Measurements from ENCODE around the gene PHACTR1. TPM values are rescaled to one million over a fixed set of nuclear protein-coding genes. Genes with fewer than 3 reads are reported as not detected.

Gene PHACTR1
- total RNA-seq, 2 experiments from 2014 or later: 1.3 to 2.3 TPM

DNA sequence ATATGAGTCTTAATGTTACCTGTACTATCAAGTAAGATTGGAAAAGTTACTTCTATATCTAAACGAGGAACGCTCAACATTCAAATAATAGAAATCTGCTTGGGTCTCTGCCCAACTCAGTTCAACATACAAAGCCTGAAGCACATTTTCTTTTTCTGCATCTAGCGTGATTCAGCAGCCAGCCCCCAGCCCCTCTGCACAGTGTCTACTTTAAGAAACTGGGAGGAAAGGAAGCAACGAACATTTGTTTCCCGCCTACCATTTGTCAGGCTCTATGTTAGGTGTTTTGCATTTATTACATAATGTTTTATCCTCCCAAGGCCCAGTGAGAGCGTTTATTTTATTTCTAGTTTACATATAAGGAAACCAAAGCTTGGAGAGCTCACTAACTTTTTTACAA is 17.3 kb downstream of the PHACTR1 start:
- Mint-ChIP-seq H3K27ac (no peak overlapping the region), H3K27me3 (peaks cover 3% of the 10 kb centered on the region), H3K9me3 (no peaks in the 10 kb centered on the region), H3K4me3 (no peak overlapping the region), H3K4me1 (ENCODE audit: low read depth) (no peaks in the 10 kb centered on the region), H3K36me3 (ENCODE audit: low read depth) (no peaks in the 10 kb centered on the region)
- Histone ChIP-seq H3K4me3 (ENCODE audit: low read length) (no peak overlapping the region), H3K9me3 (ENCODE audit: control insufficient read depth in 1 of 2, insufficient read depth in 1 of 2, low read length in 2 of 2) (no peaks in the 10 kb centered on the region), H3K4me1 (ENCODE audit: insufficient read depth, low read length) (no peaks in the 10 kb centered on the region), H3K27ac (ENCODE audit: low read depth in 1 of 2, low read length in 2 of 2) (no peak overlapping the region), H3K27me3 (ENCODE audit: control insufficient read depth in 1 of 2, insufficient read depth in 2 of 2, low read length in 2 of 2) (no peaks in the 10 kb centered on the region), H3K36me3 (ENCODE audit: insufficient read depth, low read length) (no peaks in the 10 kb centered on the region)
- DNase-seq (no peak), ATAC-seq (ENCODE audit: poor library complexity) (no peak)
- TF ChIP-seq, protein P1, sequence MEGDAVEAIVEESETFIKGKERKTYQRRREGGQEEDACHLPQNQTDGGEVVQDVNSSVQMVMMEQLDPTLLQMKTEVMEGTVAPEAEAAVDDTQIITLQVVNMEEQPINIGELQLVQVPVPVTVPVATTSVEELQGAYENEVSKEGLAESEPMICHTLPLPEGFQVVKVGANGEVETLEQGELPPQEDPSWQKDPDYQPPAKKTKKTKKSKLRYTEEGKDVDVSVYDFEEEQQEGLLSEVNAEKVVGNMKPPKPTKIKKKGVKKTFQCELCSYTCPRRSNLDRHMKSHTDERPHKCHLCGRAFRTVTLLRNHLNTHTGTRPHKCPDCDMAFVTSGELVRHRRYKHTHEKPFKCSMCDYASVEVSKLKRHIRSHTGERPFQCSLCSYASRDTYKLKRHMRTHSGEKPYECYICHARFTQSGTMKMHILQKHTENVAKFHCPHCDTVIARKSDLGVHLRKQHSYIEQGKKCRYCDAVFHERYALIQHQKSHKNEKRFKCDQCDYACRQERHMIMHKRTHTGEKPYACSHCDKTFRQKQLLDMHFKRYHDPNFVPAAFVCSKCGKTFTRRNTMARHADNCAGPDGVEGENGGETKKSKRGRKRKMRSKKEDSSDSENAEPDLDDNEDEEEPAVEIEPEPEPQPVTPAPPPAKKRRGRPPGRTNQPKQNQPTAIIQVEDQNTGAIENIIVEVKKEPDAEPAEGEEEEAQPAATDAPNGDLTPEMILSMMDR (IDR thresholded peaks at IDR 0.05): no peak
- CTCF ChIA-PET: no interaction called here
- POLR2A ChIA-PET: no interaction called here
- intact Hi-C loops (cut with DNase I, micrococcal nuclease): no loop called here

DNA sequence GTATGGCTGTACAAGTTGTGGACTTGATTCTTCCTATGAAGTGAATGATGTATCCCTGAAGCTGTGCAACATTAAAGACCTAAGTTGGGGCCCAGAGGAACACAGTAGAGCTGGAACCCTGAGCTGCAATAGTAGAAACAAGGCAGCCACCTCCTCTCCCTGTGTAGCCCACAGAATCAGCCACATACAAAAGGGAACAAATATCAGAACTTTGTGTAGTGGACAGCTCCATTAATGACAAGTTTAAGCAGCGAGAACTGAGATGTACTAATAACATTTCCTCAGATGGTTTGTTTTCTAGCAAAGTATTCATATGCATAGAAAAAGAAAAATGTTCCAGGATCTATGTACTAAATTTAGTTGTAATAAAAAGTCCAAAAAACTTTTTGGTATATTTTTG is 19.2 kb downstream of the PHACTR1 start:
- no peaks in the 10 kb centered on the region for H3K4me1 Mint-ChIP-seq (ENCODE audit: low read depth)
- no peaks in the 10 kb centered on the region for H3K36me3 ChIP-seq (ENCODE audit: insufficient read depth, low read length)
- TF ChIP-seq, protein P1 (IDR thresholded peaks at IDR 0.05): no peak
- ChIA-PET POLR2A (no interaction called here), CTCF (no interaction called here)
- no peaks in the 10 kb centered on the region for H3K27me3 ChIP-seq (ENCODE audit: control insufficient read depth in 1 of 2, insufficient read depth in 2 of 2, low read length in 2 of 2)
- H3K9me3 Mint-ChIP-seq: no peaks in the 10 kb centered on the region
- H3K9me3 ChIP-seq (ENCODE audit: control insufficient read depth in 1 of 2, insufficient read depth in 1 of 2, low read length in 2 of 2): no peaks in the 10 kb centered on the region
- no peaks in the 10 kb centered on the region for H3K27me3 Mint-ChIP-seq
- intact Hi-C loops (cut with DNase I, micrococcal nuclease): no loop called here
- H3K4me3 ChIP-seq (ENCODE audit: low read length): no peak overlapping the region
- H3K4me1 ChIP-seq (ENCODE audit: insufficient read depth, low read length): no peaks in the 10 kb centered on the region
- ATAC-seq (ENCODE audit: poor library complexity) (no peak), DNase-seq (no peak)
- no peaks in the 10 kb centered on the region for H3K36me3 Mint-ChIP-seq (ENCODE audit: low read depth)
- no peak overlapping the region for H3K4me3 Mint-ChIP-seq
- H3K27ac ChIP-seq (ENCODE audit: low read depth in 1 of 2, low read length in 2 of 2): no peak overlapping the region
- no peak overlapping the region for H3K27ac Mint-ChIP-seq

GRCh38 chr6:12748411-12748810 is 31.8 kb downstream of the PHACTR1 start:
- Mint-ChIP-seq H3K27me3 (peaks cover 65% of the 10 kb centered on the region), H3K36me3 (ENCODE audit: low read depth) (no peaks in the 10 kb centered on the region), H3K4me3 (no peak overlapping the region), H3K4me1 (ENCODE audit: low read depth) (peaks cover 12% of the 10 kb centered on the region), H3K9me3 (peaks cover 8% of the 10 kb centered on the region), H3K27ac (no peak overlapping the region)
- peaks cover 3 to 21% of the 10 kb centered on the region in 2 experiments for H3K9me3 ChIP-seq (ENCODE audit: control insufficient read depth in 1 of 2, insufficient read depth in 1 of 2, low read length in 2 of 2)
- intact Hi-C loops (cut with DNase I, micrococcal nuclease): no loop called here
- H3K4me1 ChIP-seq (ENCODE audit: insufficient read depth, low read length): no peaks in the 10 kb centered on the region
- DNase-seq (no peak), ATAC-seq (ENCODE audit: poor library complexity) (no peak)
- H3K27me3 ChIP-seq (ENCODE audit: control insufficient read depth in 1 of 2, insufficient read depth in 2 of 2, low read length in 2 of 2): peaks cover 12 to 42% of the 10 kb centered on the region in 2 experiments
- no peaks in the 10 kb centered on the region for H3K36me3 ChIP-seq (ENCODE audit: insufficient read depth, low read length)
- ChIA-PET POLR2A (no interaction called here), CTCF (no interaction called here)
- no peak overlapping the region for H3K27ac ChIP-seq (ENCODE audit: low read depth in 1 of 2, low read length in 2 of 2)
- TF ChIP-seq, protein P1 (IDR thresholded peaks at IDR 0.05): no peak
- H3K4me3 ChIP-seq (ENCODE audit: low read length): no peak overlapping the region

Measured in CD4-positive, alpha-beta T cell (primary cell).